GM23338 (cell line): ENCODE measurements around the gene SGCD.

Source experiments
- EZH2 ChIP-seq: fragments of 200-600 bp; sonication (generic); IDR thresholded peaks from one replicate; pipeline ENCODE4 v1.8.0; 2017; ENCODE audit warnings: antibody characterized with exemption, mild to moderate bottlenecking, low read depth; ENCODE audit not compliant: unreplicated experiment
- EZH2phosphoT487 ChIP-seq: fragments of 200-600 bp; sonication (generic); IDR thresholded peaks from one replicate; pipeline ENCODE4 v1.8.1; 2018; ENCODE audit warnings: antibody characterized with exemption; ENCODE audit not compliant: unreplicated experiment
- NANOG ChIP-seq: IDR thresholded peaks from 2 replicates; pipeline ENCODE4 v1.6.1; 2016; ENCODE audit warnings: antibody characterized with exemption, borderline replicate concordance
- POLR2AphosphoS5 ChIP-seq: IDR thresholded peaks from 2 replicates; pipeline ENCODE4 v1.6.1; 2016; ENCODE audit warnings: antibody characterized with exemption, low read depth
- REST ChIP-seq: IDR thresholded peaks from one replicate; pipeline ENCODE4 v1.6.1; 2018; ENCODE audit warnings: antibody characterized with exemption; ENCODE audit not compliant: unreplicated experiment
- ZNF114 ChIP-seq: fragments of 250-450 bp; sonication (Bioruptor Pico); IDR thresholded peaks from 2 replicates; pipeline ENCODE4 v1.5.0; 2020; ENCODE audit warnings: mild to moderate bottlenecking, moderate library complexity
- ZNF462 ChIP-seq: fragments of 250-450 bp; sonication (Bioruptor Pico); IDR thresholded peaks from 2 replicates; pipeline ENCODE4 v1.5.0; 2020; ENCODE audit warnings: mild to moderate bottlenecking, moderate library complexity
- TF ChIP-seq, protein P1 (sequence below), 2 experiments: fragments of 200-600 bp in 1 of 2; sonication (generic) in 1 of 2; conservative IDR thresholded peaks; 2 replicates each; pipeline versions ENCODE4 v1.5.1 to v1.6.1; 2016 to 2017; ENCODE audit warnings: antibody characterized with exemption in 2 of 2, low read depth in 2 of 2, mild to moderate bottlenecking in 2 of 2, moderate library complexity in 1 of 2

GRCh38 chr5:156367597-156367996, 40.6 kb downstream of the SGCD start:
- TF ChIP-seq POLR2AphosphoS5 = no peak
- TF ChIP-seq, protein P1, sequence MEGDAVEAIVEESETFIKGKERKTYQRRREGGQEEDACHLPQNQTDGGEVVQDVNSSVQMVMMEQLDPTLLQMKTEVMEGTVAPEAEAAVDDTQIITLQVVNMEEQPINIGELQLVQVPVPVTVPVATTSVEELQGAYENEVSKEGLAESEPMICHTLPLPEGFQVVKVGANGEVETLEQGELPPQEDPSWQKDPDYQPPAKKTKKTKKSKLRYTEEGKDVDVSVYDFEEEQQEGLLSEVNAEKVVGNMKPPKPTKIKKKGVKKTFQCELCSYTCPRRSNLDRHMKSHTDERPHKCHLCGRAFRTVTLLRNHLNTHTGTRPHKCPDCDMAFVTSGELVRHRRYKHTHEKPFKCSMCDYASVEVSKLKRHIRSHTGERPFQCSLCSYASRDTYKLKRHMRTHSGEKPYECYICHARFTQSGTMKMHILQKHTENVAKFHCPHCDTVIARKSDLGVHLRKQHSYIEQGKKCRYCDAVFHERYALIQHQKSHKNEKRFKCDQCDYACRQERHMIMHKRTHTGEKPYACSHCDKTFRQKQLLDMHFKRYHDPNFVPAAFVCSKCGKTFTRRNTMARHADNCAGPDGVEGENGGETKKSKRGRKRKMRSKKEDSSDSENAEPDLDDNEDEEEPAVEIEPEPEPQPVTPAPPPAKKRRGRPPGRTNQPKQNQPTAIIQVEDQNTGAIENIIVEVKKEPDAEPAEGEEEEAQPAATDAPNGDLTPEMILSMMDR (conservative IDR thresholded peaks at IDR 0.05; ENCODE audit: low read depth in 2 of 2) = no peak
- no peak for TF ChIP-seq NANOG
- no peak for TF ChIP-seq EZH2phosphoT487
- no peak for TF ChIP-seq REST
- no peak for TF ChIP-seq EZH2
- no peak for TF ChIP-seq ZNF114 (CRISPR knock-in tag)
- TF ChIP-seq ZNF462 (CRISPR knock-in tag) = no peak
